Smooth muscle cell (in vitro differentiated cells): ENCODE results near the gene MYO3A. TPM values are rescaled to one million over a fixed set of nuclear protein-coding genes. Genes with fewer than 3 reads are reported as not detected.

ENCODE experiments used
- DNase-seq: peaks from one replicate; lab custom pipeline; 2025; ENCODE audit not compliant: unreplicated experiment; lab: John Stamatoyannopoulos, UW
- H2AFZ ChIP-seq: fragments of 200-600 bp; sonication (generic); 2 replicates; pipeline ENCODE4 v1.6.0; 2016; ENCODE audit warnings: antibody characterized with exemption, low read depth, mild to moderate bottlenecking
- H3F3A ChIP-seq: fragments of 200-600 bp; sonication (generic); 2 replicates; pipeline ENCODE4 v1.6.0; 2017; ENCODE audit warnings: antibody characterized with exemption, low read depth
- H3K27ac ChIP-seq: fragments of 200-600 bp; sonication (generic); 2 replicates; pipeline ENCODE4 v1.5.1; 2016; ENCODE audit warnings: low read depth, mild to moderate bottlenecking
- H3K27me3 ChIP-seq: fragments of 200-600 bp; sonication (generic); 2 replicates; pipeline ENCODE4 v1.6.1; 2016; ENCODE audit warnings: low read depth, mild to moderate bottlenecking
- H3K36me3 ChIP-seq: fragments of 200-600 bp; sonication (generic); 2 replicates; pipeline ENCODE4 v1.5.1; 2016; ENCODE audit warnings: low read depth
- H3K4me1 ChIP-seq: fragments of 200-600 bp; sonication (generic); 2 replicates; pipeline ENCODE4 v1.5.1; 2016; ENCODE audit warnings: low read depth
- H3K4me2 ChIP-seq: fragments of 200-600 bp; sonication (generic); 2 replicates; pipeline ENCODE4 v1.6.0; 2016; ENCODE audit warnings: mild to moderate bottlenecking
- H3K4me3 ChIP-seq: fragments of 200-600 bp; sonication (generic); 2 replicates; pipeline ENCODE4 v1.5.1; 2016; ENCODE audit warnings: mild to moderate bottlenecking
- H3K79me2 ChIP-seq: fragments of 200-600 bp; sonication (generic); 2 replicates; pipeline ENCODE4 v1.6.0; 2016; ENCODE audit warnings: low read depth, mild to moderate bottlenecking
- H3K9ac ChIP-seq: fragments of 200-600 bp; sonication (generic); 2 replicates; pipeline ENCODE4 v1.6.0; 2016; ENCODE audit warnings: low read depth
- H3K9me3 ChIP-seq: fragments of 200-600 bp; sonication (generic); replicated peaks from 2 replicates; pipeline ENCODE4 v1.5.1; 2016; ENCODE audit warnings: low read depth
- H4K20me1 ChIP-seq: fragments of 200-600 bp; sonication (generic); 2 replicates; pipeline ENCODE4 v1.6.0; 2016; ENCODE audit warnings: low read depth
- WGBS: methylation state at CpG from one replicate; pipeline ENCODE4 v1.1.7; 2016; ENCODE audit warnings: low lambda C conversion rate; 5-methylcytosine and 5-hydroxymethylcytosine counted together
- polyA plus RNA-seq: library from polyadenylated mRNA; unstranded; fragments of >200 nt; fragmentation: Nextera tagmentation; extraction: Ambion mirVana; gene quantifications from 2 replicates; pipeline ENCODE4 v1.2.1, GENCODE V29; 2016
- total RNA-seq: library from RNA; depleted of rRNA; stranded (reverse); fragments of >200 nt; gene quantifications from 2 replicates; pipeline ENCODE4 v1.2.3, GENCODE V29; 2014
- TF ChIP-seq, protein P1 (sequence below): fragments of 200-600 bp; sonication (generic); IDR thresholded peaks from 2 replicates; pipeline ENCODE4 v1.5.1; 2017; ENCODE audit warnings: borderline replicate concordance, mild to moderate bottlenecking, antibody characterized with exemption; ENCODE audit not compliant: insufficient read depth, poor library complexity, severe bottlenecking

MYO3A gene
- total and polyA plus RNA-seq, 2 experiments from 2014 or later = not detected

DNA sequence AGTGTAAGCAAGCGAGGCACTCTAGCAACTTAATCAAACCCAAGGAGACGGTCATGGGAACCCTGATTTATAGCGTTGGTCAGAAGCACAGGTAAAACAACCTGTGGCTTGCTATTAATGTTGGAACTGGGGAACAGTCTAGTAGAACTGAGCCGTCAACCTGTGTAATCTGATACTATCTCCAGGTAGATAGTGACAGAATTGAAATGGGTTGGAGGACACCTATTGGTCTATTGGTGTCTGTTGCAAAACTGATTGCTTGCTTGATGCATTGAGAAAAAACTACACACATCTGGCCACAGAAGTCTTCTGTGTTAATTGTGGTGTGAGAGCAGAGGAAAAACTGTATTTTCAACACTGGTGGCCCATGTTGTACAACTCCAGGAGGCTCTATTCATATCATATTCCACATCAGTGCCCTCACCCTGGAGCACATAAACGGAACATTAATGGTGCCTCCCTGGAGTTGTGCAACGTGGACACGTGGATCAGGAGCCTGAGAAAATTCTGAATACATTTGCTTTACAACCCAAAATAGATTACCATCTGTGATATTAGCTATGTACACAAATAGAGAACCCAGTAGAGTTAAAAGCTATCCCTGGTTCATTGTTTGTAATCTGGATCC lies 112.2 kb downstream of the MYO3A start:
- H2AFZ ChIP-seq = no peak overlapping the region
- TF ChIP-seq, protein P1, sequence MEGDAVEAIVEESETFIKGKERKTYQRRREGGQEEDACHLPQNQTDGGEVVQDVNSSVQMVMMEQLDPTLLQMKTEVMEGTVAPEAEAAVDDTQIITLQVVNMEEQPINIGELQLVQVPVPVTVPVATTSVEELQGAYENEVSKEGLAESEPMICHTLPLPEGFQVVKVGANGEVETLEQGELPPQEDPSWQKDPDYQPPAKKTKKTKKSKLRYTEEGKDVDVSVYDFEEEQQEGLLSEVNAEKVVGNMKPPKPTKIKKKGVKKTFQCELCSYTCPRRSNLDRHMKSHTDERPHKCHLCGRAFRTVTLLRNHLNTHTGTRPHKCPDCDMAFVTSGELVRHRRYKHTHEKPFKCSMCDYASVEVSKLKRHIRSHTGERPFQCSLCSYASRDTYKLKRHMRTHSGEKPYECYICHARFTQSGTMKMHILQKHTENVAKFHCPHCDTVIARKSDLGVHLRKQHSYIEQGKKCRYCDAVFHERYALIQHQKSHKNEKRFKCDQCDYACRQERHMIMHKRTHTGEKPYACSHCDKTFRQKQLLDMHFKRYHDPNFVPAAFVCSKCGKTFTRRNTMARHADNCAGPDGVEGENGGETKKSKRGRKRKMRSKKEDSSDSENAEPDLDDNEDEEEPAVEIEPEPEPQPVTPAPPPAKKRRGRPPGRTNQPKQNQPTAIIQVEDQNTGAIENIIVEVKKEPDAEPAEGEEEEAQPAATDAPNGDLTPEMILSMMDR = no peak
- H3K4me3 ChIP-seq = no peak overlapping the region
- no peaks in the 10 kb centered on the region for H3K36me3 ChIP-seq
- no peak overlapping the region for H3K4me2 ChIP-seq
- no peaks in the 10 kb centered on the region for H3K4me1 ChIP-seq
- H3K79me2 ChIP-seq = no peaks in the 10 kb centered on the region
- no peak for DNase-seq
- no peaks in the 10 kb centered on the region for H3K9me3 ChIP-seq
- no peak overlapping the region for H3K9ac ChIP-seq
- H3K27ac ChIP-seq = no peak overlapping the region
- no peaks in the 10 kb centered on the region for H4K20me1 ChIP-seq
- 60% methylated on average over 7 of the region's 7 CpGs for WGBS
- no peaks in the 10 kb centered on the region for H3F3A ChIP-seq
- no peaks in the 10 kb centered on the region for H3K27me3 ChIP-seq

DNA sequence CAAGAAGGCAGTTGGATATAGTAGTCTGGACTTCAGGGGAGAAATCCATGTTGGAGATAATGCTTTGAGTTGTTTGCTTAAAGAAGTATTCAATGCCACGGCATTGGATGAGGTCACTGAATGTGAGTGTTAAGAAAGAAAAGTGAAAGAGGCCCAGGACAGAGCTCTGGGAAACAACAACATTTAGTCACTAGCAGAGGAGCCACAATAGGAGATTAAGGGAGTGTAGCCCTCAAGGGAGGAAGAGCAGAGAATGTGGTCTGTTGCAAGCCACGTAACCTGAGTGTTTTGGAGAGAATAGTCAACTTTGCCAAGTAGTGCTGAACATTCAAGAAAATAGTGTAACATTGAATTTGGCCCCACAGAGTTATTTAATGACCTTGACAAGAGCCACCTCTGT lies 114.7 kb downstream of the MYO3A start:
- no peak overlapping the region for H2AFZ ChIP-seq

DNA sequence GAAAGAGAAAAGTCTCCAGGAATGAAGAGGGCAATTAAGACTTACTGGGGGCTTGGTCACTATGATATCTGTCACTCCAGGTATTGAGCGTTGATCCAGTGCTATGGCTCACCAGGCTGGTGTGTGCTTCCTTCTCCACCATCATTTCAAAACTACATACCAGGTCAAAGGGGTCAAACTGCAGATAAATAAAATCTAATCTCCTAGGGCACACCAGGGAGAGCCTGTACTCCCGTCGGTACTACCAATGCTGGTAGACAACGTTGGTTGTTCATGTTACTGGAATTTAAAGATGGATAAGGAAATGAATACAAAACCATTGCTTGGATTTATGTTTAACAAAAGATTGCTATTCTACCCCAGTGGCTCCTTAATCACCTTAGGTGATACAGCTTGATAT lies 118.3 kb downstream of the MYO3A start:
- H3K27ac ChIP-seq = no peak overlapping the region
- no peak overlapping the region for H2AFZ ChIP-seq
- no peaks in the 10 kb centered on the region for H3K79me2 ChIP-seq
- H3K27me3 ChIP-seq = no peaks in the 10 kb centered on the region
- no peaks in the 10 kb centered on the region for H4K20me1 ChIP-seq
- DNase-seq = no peak
- H3F3A ChIP-seq = no peaks in the 10 kb centered on the region
- TF ChIP-seq, protein P1 = no peak
- no peaks in the 10 kb centered on the region for H3K36me3 ChIP-seq
- no peak overlapping the region for H3K9ac ChIP-seq
- H3K9me3 ChIP-seq = no peaks in the 10 kb centered on the region
- H3K4me1 ChIP-seq = no peaks in the 10 kb centered on the region
- 89% methylated on average over 4 of the region's 4 CpGs for WGBS
- H3K4me3 ChIP-seq = no peak overlapping the region
- H3K4me2 ChIP-seq = no peak overlapping the region

More for the DNA sequence above, 114.7 kb downstream of the MYO3A start:
- Histone ChIP-seq H3K9ac (no peak overlapping the region), H3K4me2 (no peak overlapping the region), H3K4me1 (no peaks in the 10 kb centered on the region), H3K79me2 (no peaks in the 10 kb centered on the region), H3K27ac (no peak overlapping the region), H3K4me3 (no peak overlapping the region), H3K9me3 (no peaks in the 10 kb centered on the region), H4K20me1 (no peaks in the 10 kb centered on the region), H3K27me3 (no peaks in the 10 kb centered on the region), H3F3A (no peaks in the 10 kb centered on the region), H3K36me3 (no peaks in the 10 kb centered on the region)
- 58% methylated on average over 2 of the region's 2 CpGs for WGBS
- TF ChIP-seq, protein P1 = no peak
- DNase-seq = no peak

DNA sequence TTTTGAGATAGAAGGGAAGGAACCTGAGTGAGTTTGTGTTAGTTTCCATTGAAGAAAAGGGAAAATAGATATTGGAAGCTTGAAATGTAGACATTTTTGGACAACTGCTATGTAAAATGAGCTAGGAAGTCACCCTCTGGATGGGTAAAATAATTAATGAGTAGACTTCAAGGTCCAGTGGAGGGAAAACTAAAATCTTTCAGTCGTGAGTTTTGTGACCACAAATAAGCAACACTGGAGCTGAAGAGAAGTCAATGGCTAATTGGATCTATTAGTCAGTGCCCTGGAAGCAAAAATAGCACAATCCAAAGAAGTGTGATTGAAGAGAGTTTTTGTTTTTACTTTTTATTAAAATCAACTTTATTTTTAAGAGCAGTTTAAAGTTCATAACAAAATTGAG lies 123.4 kb downstream of the MYO3A start:
- Histone ChIP-seq H3K36me3 (no peaks in the 10 kb centered on the region), H2AFZ (no peak overlapping the region), H3K27me3 (no peaks in the 10 kb centered on the region), H3K4me2 (no peak overlapping the region), H3K27ac (no peak overlapping the region), H3K9ac (no peak overlapping the region), H3K79me2 (no peaks in the 10 kb centered on the region), H4K20me1 (no peaks in the 10 kb centered on the region), H3K4me1 (no peaks in the 10 kb centered on the region), H3K4me3 (no peak overlapping the region), H3F3A (no peaks in the 10 kb centered on the region), H3K9me3 (no peaks in the 10 kb centered on the region)
- WGBS = 44% methylated on average over 1 of the region's 1 CpG
- TF ChIP-seq, protein P1 = no peak
- DNase-seq = no peak
